ENCODE measurements around the gene ARPP21. TPM values are rescaled to one million over a fixed set of nuclear protein-coding genes. Genes with fewer than 3 reads are reported as not detected.

Gene ARPP21
- total RNA-seq, 1 donor from 2014 or later: not detected

- no peak overlapping the region for H3K4me3 Mint-ChIP-seq (ENCODE audit: low read depth)
- H3K27me3 Mint-ChIP-seq: peaks cover 11% of the 10 kb centered on the region
- no peak for TF ChIP-seq CTCF (IDR thresholded peaks at IDR 0.05; ENCODE audit: unreplicated experiment)
- no peaks in the 10 kb centered on the region for H3K9me3 Mint-ChIP-seq (ENCODE audit: low read depth)
- no peaks in the 10 kb centered on the region for H3K4me1 Mint-ChIP-seq (ENCODE audit: low read depth)
- H3K36me3 Mint-ChIP-seq (ENCODE audit: insufficient read depth): no peaks in the 10 kb centered on the region
- no peak for DNase-seq (ENCODE audit: low spot score, unreplicated experiment)
- H3K27ac Mint-ChIP-seq: no peak overlapping the region
Measured at GRCh38 chr3:35666888-35667287, 27.6 kb downstream of the ARPP21 start.

- Mint-ChIP-seq H3K4me3 (ENCODE audit: low read depth) (no peak overlapping the region), H3K27ac (no peak overlapping the region), H3K4me1 (ENCODE audit: low read depth) (peaks cover 6% of the 10 kb centered on the region), H3K36me3 (ENCODE audit: insufficient read depth) (no peaks in the 10 kb centered on the region), H3K27me3 (peaks cover 3% of the 10 kb centered on the region), H3K9me3 (ENCODE audit: low read depth) (no peaks in the 10 kb centered on the region)
- no peak for DNase-seq (ENCODE audit: low spot score, unreplicated experiment)
- no peak for TF ChIP-seq CTCF (IDR thresholded peaks at IDR 0.05; ENCODE audit: unreplicated experiment)
Measured at GRCh38 chr3:35670408-35670965, 31.2 kb downstream of the ARPP21 start.

GRCh38 chr3:35671483-35671882, 32.2 kb downstream of the ARPP21 start:
- Mint-ChIP-seq H3K36me3 (ENCODE audit: insufficient read depth) (no peaks in the 10 kb centered on the region), H3K9me3 (ENCODE audit: low read depth) (no peaks in the 10 kb centered on the region), H3K27ac (no peak overlapping the region), H3K4me1 (ENCODE audit: low read depth) (peaks cover 7% of the 10 kb centered on the region), H3K27me3 (peaks cover 3% of the 10 kb centered on the region), H3K4me3 (ENCODE audit: low read depth) (no peak overlapping the region)
- TF ChIP-seq CTCF (IDR thresholded peaks at IDR 0.05; ENCODE audit: unreplicated experiment): no peak
- no peak for DNase-seq (ENCODE audit: low spot score, unreplicated experiment)

GRCh38 chr3:35673017-35673416, 33.7 kb downstream of the ARPP21 start:
- Mint-ChIP-seq H3K36me3 (ENCODE audit: insufficient read depth) (no peaks in the 10 kb centered on the region), H3K9me3 (ENCODE audit: low read depth) (no peaks in the 10 kb centered on the region), H3K27ac (no peak overlapping the region), H3K4me1 (ENCODE audit: low read depth) (peaks cover 7% of the 10 kb centered on the region), H3K4me3 (ENCODE audit: low read depth) (no peak overlapping the region), H3K27me3 (peaks cover 11% of the 10 kb centered on the region)
- no peak for TF ChIP-seq CTCF (IDR thresholded peaks at IDR 0.05; ENCODE audit: unreplicated experiment)
- no peak for DNase-seq (ENCODE audit: low spot score, unreplicated experiment)

GRCh38 chr3:35674451-35675109, 35.3 kb downstream of the ARPP21 start:
- H3K4me1 Mint-ChIP-seq (ENCODE audit: low read depth): peaks cover 8% of the 10 kb centered on the region

More at GRCh38 chr3:35674451-35675109, 35.3 kb downstream of the ARPP21 start:
- H3K27ac Mint-ChIP-seq: no peak overlapping the region
- DNase-seq (ENCODE audit: low spot score, unreplicated experiment): no peak
- no peaks in the 10 kb centered on the region for H3K36me3 Mint-ChIP-seq (ENCODE audit: insufficient read depth)
- H3K27me3 Mint-ChIP-seq: peaks cover 18% of the 10 kb centered on the region
- no peaks in the 10 kb centered on the region for H3K9me3 Mint-ChIP-seq (ENCODE audit: low read depth)
- no peak for TF ChIP-seq CTCF (IDR thresholded peaks at IDR 0.05; ENCODE audit: unreplicated experiment)
- no peak overlapping the region for H3K4me3 Mint-ChIP-seq (ENCODE audit: low read depth)

Data from progenitor cell of endocrine pancreas (in vitro differentiated cells).